Measurements from ENCODE around the gene FAM120A.
"Not testable (repeated sequence)": the region's sequence is repeated elsewhere in the genome, so short reads cannot be mapped to it uniquely, and the experiment has no call there.

The FAM120A gene

GRCh38 chr9:93436655-93437407 is 14.7 kb upstream of the FAM120A start:
- no peak for DNase-seq (ENCODE audit: low spot score in 2 of 2)
- ATAC-seq = no peak
- Mint-ChIP-seq H3K4me3 (no peak overlapping the region), H3K36me3 (no peaks in the 10 kb centered on the region), H3K9me3 (no peaks in the 10 kb centered on the region), H3K4me1 (no peaks in the 10 kb centered on the region), H3K27ac (no peak overlapping the region)

GRCh38 chr9:93437996-93438395 is 13.5 kb upstream of the FAM120A start:
- no peak overlapping the region for H3K4me3 Mint-ChIP-seq
- no peaks in the 10 kb centered on the region for H3K4me1 Mint-ChIP-seq
- DNase-seq (ENCODE audit: low spot score in 2 of 2) (no peak), ATAC-seq (no peak)
- no peaks in the 10 kb centered on the region for H3K9me3 Mint-ChIP-seq
- no peak overlapping the region for H3K27ac Mint-ChIP-seq
- no peaks in the 10 kb centered on the region for H3K36me3 Mint-ChIP-seq

- H3K36me3 Mint-ChIP-seq; ATAC-seq; H3K9me3 Mint-ChIP-seq; H3K27ac Mint-ChIP-seq; H3K4me3 Mint-ChIP-seq; DNase-seq (ENCODE audit: low spot score in 2 of 2); H3K4me1 Mint-ChIP-seq: not testable (repeated sequence)
Observed at GRCh38 chr9:93439301-93439700, 12.2 kb upstream of the FAM120A start.

DNA sequence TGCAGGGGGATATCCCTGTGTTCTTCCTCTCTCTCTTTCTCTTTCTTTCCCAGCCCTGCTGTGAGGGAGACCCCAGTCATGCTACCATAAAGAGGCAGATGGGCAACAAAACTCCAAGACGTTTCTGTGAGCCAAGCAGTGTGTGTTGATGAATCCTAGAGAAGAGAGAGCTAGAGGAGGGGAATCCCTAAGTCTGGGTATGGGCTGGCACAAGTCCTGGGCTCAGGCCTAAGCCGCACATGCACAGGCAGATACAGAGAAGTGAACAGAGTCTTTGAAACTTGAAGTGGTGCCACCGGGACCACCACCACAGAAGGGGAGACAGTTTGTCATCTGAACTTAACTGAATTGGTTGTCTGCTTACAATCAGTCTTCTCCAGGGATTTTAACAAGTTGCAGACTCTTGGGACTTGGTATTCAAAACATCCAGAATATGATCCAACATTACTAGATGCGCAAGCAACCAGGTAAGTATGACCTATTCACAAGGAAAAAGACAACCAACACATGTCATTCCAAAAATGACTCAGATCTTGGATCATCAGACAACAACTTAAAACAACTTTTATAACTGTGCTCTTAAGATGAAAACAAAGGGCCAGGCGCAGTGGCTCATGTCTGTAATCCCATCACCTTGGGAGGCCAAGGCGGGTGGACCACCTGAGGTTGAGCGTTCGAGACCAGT is 10.4 kb upstream of the FAM120A start:
- Mint-ChIP-seq H3K4me3 (no peak overlapping the region), H3K9me3 (no peaks in the 10 kb centered on the region), H3K4me1 (no peaks in the 10 kb centered on the region), H3K27ac (peak overlapping the region; percentile 56), H3K36me3 (peaks cover 8% of the 10 kb centered on the region)
- DNase-seq (ENCODE audit: low spot score in 2 of 2) = no peak
- no peak for ATAC-seq

DNA sequence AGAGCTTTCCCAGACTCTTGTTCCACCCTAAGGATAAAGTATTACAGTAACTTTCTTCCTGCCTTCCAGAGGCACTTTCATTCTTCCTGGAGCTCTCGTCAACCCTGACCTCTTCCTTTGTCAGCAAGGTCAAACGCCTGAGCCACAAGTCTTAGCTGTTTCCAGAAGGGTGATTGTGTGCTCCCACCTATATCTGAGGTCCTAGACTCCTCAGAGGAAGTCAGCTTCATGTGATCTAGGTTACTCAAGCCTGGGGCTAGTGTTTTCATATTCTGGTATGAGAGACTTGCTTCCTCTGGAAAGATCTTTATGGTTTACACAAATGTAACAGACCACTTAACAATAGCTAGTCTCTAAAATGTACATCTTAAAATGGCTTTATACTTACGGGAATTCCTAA is 5.4 kb upstream of the FAM120A start:
- no peak overlapping the region for H3K4me3 Mint-ChIP-seq
- no peak for ATAC-seq
- H3K36me3 Mint-ChIP-seq = peaks cover 58% of the 10 kb centered on the region
- H3K4me1 Mint-ChIP-seq = peaks cover 14% of the 10 kb centered on the region
- peak overlapping the region; percentile 48 for H3K27ac Mint-ChIP-seq
- no peaks in the 10 kb centered on the region for H3K9me3 Mint-ChIP-seq
- DNase-seq (ENCODE audit: low spot score in 2 of 2) = no peak

- peaks cover 60% of the 10 kb centered on the region for H3K36me3 Mint-ChIP-seq
- peak overlapping the region; percentile 32 for H3K27ac Mint-ChIP-seq
- no peaks in the 10 kb centered on the region for H3K9me3 Mint-ChIP-seq
- no peak for ATAC-seq
- H3K4me1 Mint-ChIP-seq = peaks cover 14% of the 10 kb centered on the region
- no peak for DNase-seq (ENCODE audit: low spot score in 2 of 2)
- H3K4me3 Mint-ChIP-seq = no peak overlapping the region
Observed at GRCh38 chr9:93447655-93448054, 3.8 kb upstream of the FAM120A start.

- DNase-seq (ENCODE audit: low spot score in 2 of 2) = peak; percentile 29 to 80
Observed at GRCh38 chr9:93451849-93452709, 594 bp downstream of the FAM120A start.

GRCh38 chr9:93452710-93453046 is 1.2 kb downstream of the FAM120A start:
- DNase-seq (ENCODE audit: low spot score in 2 of 2) (no peak), ATAC-seq (peak; percentile 1)
- peak overlapping the region; percentile 90 for H3K27ac Mint-ChIP-seq
- peak overlapping the region; percentile 86 for H3K4me3 Mint-ChIP-seq
- no peaks in the 10 kb centered on the region for H3K9me3 Mint-ChIP-seq
- H3K36me3 Mint-ChIP-seq = peaks cover 67% of the 10 kb centered on the region
- H3K4me1 Mint-ChIP-seq = peaks cover 43% of the 10 kb centered on the region

More at GRCh38 chr9:93451849-93452709, 594 bp downstream of the FAM120A start:
- Mint-ChIP-seq H3K4me3 (peak overlapping the region; percentile 86), H3K4me1 (peaks cover 43% of the 10 kb centered on the region), H3K36me3 (peaks cover 67% of the 10 kb centered on the region), H3K27ac (peak overlapping the region; percentile 90), H3K9me3 (no peaks in the 10 kb centered on the region)
- ATAC-seq = peak; percentile 15

DNA sequence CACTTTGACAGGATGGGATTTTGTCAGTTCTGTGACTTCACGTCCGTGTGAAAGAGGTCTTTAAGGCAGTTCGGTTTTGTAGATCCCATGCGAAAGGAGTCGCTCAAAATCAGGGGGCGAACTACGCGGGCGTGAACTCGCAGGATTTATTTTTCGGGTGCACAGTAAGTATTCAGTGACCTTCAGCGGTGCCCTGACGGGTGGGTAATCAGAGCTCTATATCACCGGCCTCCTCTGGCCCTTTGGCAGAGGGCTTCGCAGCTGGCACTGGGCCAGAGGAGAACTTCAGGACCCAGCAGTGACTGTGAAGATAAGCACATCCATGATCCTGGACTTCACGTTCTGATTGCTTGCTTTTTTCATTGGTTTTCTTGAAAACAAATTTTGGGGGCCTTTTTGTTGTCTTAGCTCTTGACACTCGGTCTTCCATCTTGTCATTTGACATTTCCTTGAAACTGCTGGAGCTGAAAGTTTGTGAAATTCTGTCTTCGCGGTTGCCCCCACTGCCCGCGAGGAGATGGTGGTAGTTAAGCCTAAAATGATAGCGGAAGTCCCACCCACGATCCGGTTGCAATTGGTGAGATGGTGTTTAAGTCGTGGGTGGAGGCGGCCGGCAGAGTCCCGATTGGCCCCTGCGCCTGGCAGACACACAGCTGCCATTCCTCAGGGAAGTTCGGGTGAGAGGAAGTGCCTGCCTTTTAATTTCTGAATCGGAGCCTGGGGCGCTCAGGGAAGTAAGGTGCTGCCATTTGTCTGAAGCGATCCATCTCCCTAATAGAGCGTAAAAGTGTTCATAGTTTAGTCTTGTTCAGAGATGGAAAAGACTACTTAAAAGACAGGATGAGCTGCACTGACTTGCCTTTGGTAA is 1.8 kb downstream of the FAM120A start, which contains the start of gene FAM120AOS:
TSS of gene FAM120AOS (minus strand) at position 535 of the 868 bp plus-strand sequence. CDS start 872 bp downstream, outside the sequence.
- Mint-ChIP-seq H3K27ac (peak within 1 kb of the TSS; percentile 90), H3K4me3 (peak within 1 kb of the TSS; percentile 86), H3K4me1 (peaks cover 48% of the 10 kb centered on the region), H3K9me3 (no peaks in the 10 kb centered on the region), H3K36me3 (peaks cover 67% of the 10 kb centered on the region)
- ATAC-seq (peak; percentile 78), DNase-seq (ENCODE audit: low spot score in 2 of 2) (peak; percentile 66 to 89)

DNA sequence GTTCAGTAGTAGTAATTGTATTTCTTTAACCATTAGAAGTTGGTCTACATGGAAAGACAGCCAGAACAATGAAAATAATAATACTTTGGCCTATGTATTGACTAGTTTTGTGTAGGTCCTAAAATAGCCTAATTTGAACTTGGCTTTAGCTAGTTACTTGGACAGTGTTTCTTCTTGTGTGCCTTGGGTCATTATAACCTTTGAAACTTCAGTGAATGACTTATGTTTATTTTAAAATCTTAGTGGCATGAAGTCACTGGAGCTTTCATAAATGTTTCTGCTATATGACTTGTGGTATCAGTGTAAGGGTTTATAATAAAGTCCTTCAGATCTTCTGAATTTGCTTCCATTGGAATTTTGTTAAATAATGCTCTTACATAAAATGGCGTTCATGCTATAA is 4.5 kb downstream of the FAM120A start:
- Mint-ChIP-seq H3K9me3 (no peaks in the 10 kb centered on the region), H3K36me3 (peaks cover 44% of the 10 kb centered on the region), H3K27ac (peak overlapping the region; percentile 75), H3K4me1 (peaks cover 65% of the 10 kb centered on the region), H3K4me3 (peak overlapping the region; percentile 32)
- ATAC-seq = no peak
- DNase-seq (ENCODE audit: low spot score in 2 of 2) = no peak

- peak overlapping the region; percentile 75 for H3K27ac Mint-ChIP-seq
- H3K9me3 Mint-ChIP-seq = no peaks in the 10 kb centered on the region
- H3K4me1 Mint-ChIP-seq = peaks cover 67% of the 10 kb centered on the region
- peak; percentile 12 for ATAC-seq
- no peak for DNase-seq (ENCODE audit: low spot score in 2 of 2)
- H3K36me3 Mint-ChIP-seq = peaks cover 44% of the 10 kb centered on the region
- peak overlapping the region; percentile 32 for H3K4me3 Mint-ChIP-seq
Observed at GRCh38 chr9:93456504-93456903, 5.0 kb downstream of the FAM120A start.

GRCh38 chr9:93457006-93457405 is 5.5 kb downstream of the FAM120A start:
- H3K4me3 Mint-ChIP-seq = peak overlapping the region; percentile 32
- H3K4me1 Mint-ChIP-seq = peaks cover 67% of the 10 kb centered on the region
- DNase-seq (ENCODE audit: low spot score in 2 of 2) (no peak), ATAC-seq (no peak)
- H3K36me3 Mint-ChIP-seq = peaks cover 44% of the 10 kb centered on the region
- H3K27ac Mint-ChIP-seq = peak overlapping the region; percentile 75
- no peaks in the 10 kb centered on the region for H3K9me3 Mint-ChIP-seq

- Mint-ChIP-seq H3K9me3 (no peaks in the 10 kb centered on the region), H3K36me3 (peaks cover 32% of the 10 kb centered on the region), H3K27ac (peak overlapping the region; percentile 23), H3K4me3 (no peak overlapping the region), H3K4me1 (peaks cover 77% of the 10 kb centered on the region)
- ATAC-seq (no peak), DNase-seq (ENCODE audit: low spot score in 2 of 2) (no peak)
Observed at GRCh38 chr9:93458712-93459111, 7.2 kb downstream of the FAM120A start.

DNA sequence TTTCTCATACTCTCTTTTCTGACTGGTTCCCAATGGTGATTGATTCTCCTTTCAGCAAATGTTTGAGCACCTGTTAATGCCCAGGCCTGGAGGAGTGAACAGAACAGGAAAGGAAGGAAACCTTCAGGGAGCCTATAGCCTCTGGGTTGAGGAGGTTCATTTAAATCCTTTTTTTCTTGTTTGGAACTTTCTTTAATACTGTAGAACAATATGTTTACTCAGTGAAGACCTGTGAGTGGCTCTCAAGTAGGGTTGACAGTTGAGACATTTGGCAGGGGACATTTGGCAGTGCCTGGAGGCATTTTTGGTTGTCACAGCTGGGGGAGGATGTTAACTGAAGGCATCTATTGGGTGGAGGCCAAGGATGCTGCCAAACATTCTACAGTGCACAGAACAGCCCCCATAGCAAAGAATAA is 8.0 kb downstream of the FAM120A start:
- Mint-ChIP-seq H3K36me3 (peaks cover 27% of the 10 kb centered on the region), H3K4me1 (peaks cover 77% of the 10 kb centered on the region), H3K4me3 (no peak overlapping the region), H3K27ac (peak overlapping the region; percentile 23), H3K9me3 (no peaks in the 10 kb centered on the region)
- ATAC-seq (no peak), DNase-seq (ENCODE audit: low spot score in 2 of 2) (no peak)

Measured in stimulated activated effector memory CD8-positive, alpha-beta T cell treated with anti-CD3 and anti-CD28 coated beads, Interleukin-12 subunit alpha, Interleukin-12 subunit beta, amount 100 ng/mL, for 72 hours (primary cell).